Natural killer cell (primary cell): Measurements from ENCODE around the gene RNASE9. TPM values are rescaled to one million over a fixed set of nuclear protein-coding genes. Genes with fewer than 3 reads are reported as not detected.
"Not testable (repeated sequence)": the region's sequence is repeated elsewhere in the genome, so short reads cannot be mapped to it uniquely, and the experiment has no call there.

Experiments used
- ATAC-seq, 3 donors: fragments of 150-1000 bp in 2 of 3; fragments of 200-7000 bp in 1 of 3; cut with Tn5 transposase; 1 replicate in 1 of 3; 2 replicates in 2 of 3; pipeline ENCODE4 v1.10.0; 2021; ENCODE audit warnings: mild to moderate bottlenecking in 2 of 3, moderate library complexity in 2 of 3
- DNase-seq, 2 donors: peaks; one replicate each; pipeline versions ENCODE4 v3.0.0 to v3.0.0-alpha.2; 2013 to 2021; ENCODE audit warnings: mixed read lengths in 1 of 2
- H3K27ac ChIP-seq: one replicate; pipeline ENCODE4 v1.5.1; 2013; ENCODE audit warnings: mild to moderate bottlenecking, low read length
- H3K27me3 ChIP-seq: one replicate; pipeline ENCODE4 v1.6.1; 2013; ENCODE audit warnings: low read length; ENCODE audit not compliant: control insufficient read depth, insufficient read depth
- H3K36me3 ChIP-seq: one replicate; pipeline ENCODE4 v1.6.1; 2013; ENCODE audit warnings: low read length; ENCODE audit not compliant: control insufficient read depth, insufficient read depth
- H3K4me1 ChIP-seq: one replicate; pipeline ENCODE4 v1.6.1; 2013; ENCODE audit warnings: low read length; ENCODE audit not compliant: control insufficient read depth, insufficient read depth
- H3K4me3 ChIP-seq: one replicate; pipeline ENCODE4 v1.5.1; 2013; ENCODE audit warnings: low read length
- H3K9me3 ChIP-seq: one replicate; pipeline ENCODE4 v1.6.1; 2013; ENCODE audit warnings: low read length; ENCODE audit not compliant: control insufficient read depth, insufficient read depth
- H3K27ac Mint-ChIP-seq, 2 donors: one replicate each; pipeline ENCODE4 v1.8.0; 2022; ENCODE audit warnings: mild to moderate bottlenecking in 2 of 2, mixed read lengths in 2 of 2, moderate library complexity in 1 of 2
- H3K27me3 Mint-ChIP-seq, 2 donors: one replicate each; pipeline ENCODE4 v1.8.0; 2022; ENCODE audit warnings: low read depth in 2 of 2, mixed read lengths in 2 of 2
- H3K36me3 Mint-ChIP-seq: one replicate; pipeline ENCODE4 v1.8.0; 2022; ENCODE audit warnings: mixed read lengths
- H3K4me1 Mint-ChIP-seq, 2 donors: one replicate each; pipeline ENCODE4 v1.8.0; 2022; ENCODE audit warnings: mixed read lengths in 2 of 2
- H3K4me3 Mint-ChIP-seq: one replicate; pipeline ENCODE4 v1.8.0; 2022; ENCODE audit warnings: mild to moderate bottlenecking, moderate library complexity, mixed read lengths
- H3K9me3 Mint-ChIP-seq, 2 donors: one replicate each; pipeline ENCODE4 v1.8.0; 2022; ENCODE audit warnings: mixed read lengths in 2 of 2
- WGBS: methylation state at CpG from one replicate; pipeline ENCODE4 v1.1.7; 2013; ENCODE audit warnings: missing lambda C conversion rate; ENCODE audit not compliant: insufficient coverage; 5-methylcytosine and 5-hydroxymethylcytosine counted together
- intact Hi-C: fragments of 100-400 bp; cut with micrococcal nuclease; formaldehyde crosslinking; loops from one replicate; pipeline ENCODE4 v1.14.2; 2022
- total RNA-seq, 4 donors: library from RNA; stranded (reverse); fragments of 120-200 nt in 1 of 4; gene quantifications; one replicate each; pipeline versions ENCODE4 v1.2.3 to v1.2.4, GENCODE V29; 2013 to 2022
- TF ChIP-seq, protein P1 (sequence below): fragments of 200-600 bp; IDR thresholded peaks from one replicate; pipeline ENCODE4 v1.8.0; 2022; ENCODE audit warnings: antibody characterized with exemption

Gene RNASE9
- total RNA-seq, 3 donors from 2014 or later (not counting 1 experiment from before 2014, with no cell fraction given): not detected

DNA sequence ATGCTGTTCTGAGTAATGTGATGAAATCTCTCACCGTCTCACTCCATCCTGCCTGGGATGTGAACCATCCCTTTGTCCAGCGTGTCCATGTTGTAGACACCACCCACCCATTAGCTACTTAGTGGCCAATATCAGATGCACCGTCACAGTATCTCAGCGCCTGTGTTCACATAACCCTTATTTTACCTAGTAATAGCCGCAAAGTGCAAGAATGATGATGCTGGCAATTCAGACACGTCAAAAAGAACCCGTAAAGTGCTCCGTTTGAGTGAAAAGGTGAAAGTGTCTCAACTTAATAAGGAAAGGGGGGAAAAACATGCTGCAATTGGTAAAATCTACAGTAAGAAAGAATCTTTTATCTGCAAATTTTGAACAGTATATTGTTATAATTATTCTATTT is 52.5 kb downstream of the RNASE9 start:
- Histone ChIP-seq H3K27me3 (no peaks in the 10 kb centered on the region), H3K4me3 (no peak overlapping the region), H3K27ac (no peak overlapping the region), H3K4me1 (no peaks in the 10 kb centered on the region), H3K36me3 (no peaks in the 10 kb centered on the region), H3K9me3 (no peaks in the 10 kb centered on the region)
- Mint-ChIP-seq H3K4me1 (no peaks in the 10 kb centered on the region), H3K9me3 (no peaks in the 10 kb centered on the region), H3K27me3 (peaks cover 6 to 7% of the 10 kb centered on the region in 2 donors), H3K36me3 (no peaks in the 10 kb centered on the region), H3K27ac (no peak overlapping the region), H3K4me3 (no peak overlapping the region)
- ATAC-seq: no peak
- WGBS: 85% methylated on average over 8 of the region's 8 CpGs
- intact Hi-C loops: no loop called here
- DNase-seq: no peak
- TF ChIP-seq, protein P1, sequence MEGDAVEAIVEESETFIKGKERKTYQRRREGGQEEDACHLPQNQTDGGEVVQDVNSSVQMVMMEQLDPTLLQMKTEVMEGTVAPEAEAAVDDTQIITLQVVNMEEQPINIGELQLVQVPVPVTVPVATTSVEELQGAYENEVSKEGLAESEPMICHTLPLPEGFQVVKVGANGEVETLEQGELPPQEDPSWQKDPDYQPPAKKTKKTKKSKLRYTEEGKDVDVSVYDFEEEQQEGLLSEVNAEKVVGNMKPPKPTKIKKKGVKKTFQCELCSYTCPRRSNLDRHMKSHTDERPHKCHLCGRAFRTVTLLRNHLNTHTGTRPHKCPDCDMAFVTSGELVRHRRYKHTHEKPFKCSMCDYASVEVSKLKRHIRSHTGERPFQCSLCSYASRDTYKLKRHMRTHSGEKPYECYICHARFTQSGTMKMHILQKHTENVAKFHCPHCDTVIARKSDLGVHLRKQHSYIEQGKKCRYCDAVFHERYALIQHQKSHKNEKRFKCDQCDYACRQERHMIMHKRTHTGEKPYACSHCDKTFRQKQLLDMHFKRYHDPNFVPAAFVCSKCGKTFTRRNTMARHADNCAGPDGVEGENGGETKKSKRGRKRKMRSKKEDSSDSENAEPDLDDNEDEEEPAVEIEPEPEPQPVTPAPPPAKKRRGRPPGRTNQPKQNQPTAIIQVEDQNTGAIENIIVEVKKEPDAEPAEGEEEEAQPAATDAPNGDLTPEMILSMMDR: no peak

DNA sequence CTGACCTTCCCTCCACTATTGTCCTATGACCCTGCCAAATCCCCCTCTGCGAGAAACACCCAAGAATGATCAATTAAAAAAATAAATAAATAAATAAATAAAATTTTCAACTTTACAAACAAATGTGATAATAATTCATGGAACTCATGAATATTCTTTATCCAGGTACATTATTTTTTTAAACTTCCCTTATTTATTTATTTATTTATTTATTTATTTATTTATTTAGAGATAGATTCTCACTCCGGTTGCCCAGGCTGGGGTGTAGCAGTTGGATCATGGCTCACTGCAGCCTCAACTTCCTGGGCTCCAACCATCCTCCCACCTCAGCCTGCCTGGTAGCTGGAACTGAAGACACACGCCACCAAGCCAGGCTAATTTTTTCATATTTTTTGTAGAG is 53.3 kb downstream of the RNASE9 start:
- ATAC-seq, H3K4me3 ChIP-seq, H3K27me3 Mint-ChIP-seq, H3K4me1 Mint-ChIP-seq, H3K4me3 Mint-ChIP-seq, H3K27ac Mint-ChIP-seq, H3K36me3 Mint-ChIP-seq, H3K36me3 ChIP-seq, H3K4me1 ChIP-seq, intact Hi-C loops, H3K27ac ChIP-seq, DNase-seq, H3K27me3 ChIP-seq, H3K9me3 ChIP-seq, H3K9me3 Mint-ChIP-seq: not testable (repeated sequence)
- WGBS: 100% methylated on average over 2 of the region's 3 CpGs

DNA sequence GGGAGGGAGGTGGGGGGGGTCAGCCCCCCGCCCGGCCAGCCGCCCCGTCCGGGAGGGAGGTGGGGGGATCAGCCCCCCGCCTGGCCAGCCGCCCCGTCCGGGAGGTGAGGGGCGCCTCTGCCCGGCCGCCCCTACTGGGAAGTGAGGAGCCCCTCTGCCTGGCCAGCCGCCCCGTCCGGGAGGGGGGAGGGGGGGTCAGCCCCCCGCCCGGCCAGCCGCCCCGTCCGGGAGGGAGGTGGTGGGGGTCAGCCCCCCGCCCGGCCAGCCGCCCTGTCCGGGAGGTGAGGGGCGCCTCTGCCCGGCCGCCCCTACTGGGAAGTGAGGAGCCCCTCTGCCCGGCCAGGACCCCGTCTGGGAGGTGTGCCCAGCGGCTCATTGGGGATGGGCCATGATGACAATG is 54.1 kb downstream of the RNASE9 start:
- H3K27ac Mint-ChIP-seq, ATAC-seq, H3K4me1 Mint-ChIP-seq, H3K27me3 ChIP-seq, H3K4me3 Mint-ChIP-seq, H3K4me3 ChIP-seq, H3K27me3 Mint-ChIP-seq, H3K27ac ChIP-seq, DNase-seq, intact Hi-C loops, H3K36me3 Mint-ChIP-seq, H3K9me3 ChIP-seq, H3K36me3 ChIP-seq, H3K9me3 Mint-ChIP-seq, H3K4me1 ChIP-seq: not testable (repeated sequence)
- no CpG with 5 or more reads among the region's 30 CpGs for WGBS

DNA sequence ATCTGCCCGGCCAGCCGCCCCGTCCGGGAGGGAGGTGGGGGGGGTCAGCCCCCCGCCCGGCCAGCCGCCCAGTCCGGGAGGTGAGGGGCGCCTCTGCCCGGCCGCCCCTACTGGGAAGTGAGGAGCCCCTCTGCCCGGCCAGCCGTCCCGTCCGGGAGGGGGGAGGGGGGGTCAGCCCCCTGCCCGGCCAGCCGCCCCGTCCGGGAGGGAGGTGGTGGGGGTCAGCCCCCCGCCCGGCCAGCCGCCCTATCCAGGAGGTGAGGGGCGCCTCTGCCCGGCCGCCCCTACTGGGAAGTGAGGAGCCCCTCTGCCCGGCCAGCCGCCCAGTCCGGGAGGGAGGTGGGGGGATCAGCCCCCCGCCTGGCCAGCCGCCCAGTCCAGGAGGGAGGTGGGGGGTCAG is 54.6 kb downstream of the RNASE9 start:
- ATAC-seq, H3K36me3 ChIP-seq, H3K36me3 Mint-ChIP-seq, H3K4me3 Mint-ChIP-seq, H3K27me3 Mint-ChIP-seq, H3K27ac Mint-ChIP-seq, DNase-seq, H3K27me3 ChIP-seq, H3K9me3 ChIP-seq, H3K27ac ChIP-seq, H3K9me3 Mint-ChIP-seq, H3K4me1 ChIP-seq, H3K4me3 ChIP-seq, H3K4me1 Mint-ChIP-seq, intact Hi-C loops: not testable (repeated sequence)
- 92% methylated on average over 4 of the region's 30 CpGs for WGBS

Other genes with a start within 250 kb of the RNASE9 start
- 10 to 100 TPM; 20.8 to 21.5 (median 21.2) TPM for gene CCNB1IP1, start 227.8 kb downstream of the RNASE9 start, total RNA-seq
- 10 to 100 TPM; 18.2 to 28.3 (median 22.2) TPM for gene PARP2, start 217.4 kb downstream of the RNASE9 start, total RNA-seq
- 10 to 100 TPM; 76.3 to 83.2 (median 80.8) TPM for gene TEP1, start 147.5 kb downstream of the RNASE9 start, total RNA-seq
- gene KLHL33, start 124.9 kb downstream of the RNASE9 start, total RNA-seq: under 1 TPM; 0.25 to 0.97 (median 0.31) TPM
- gene OSGEP, start 106.2 kb downstream of the RNASE9 start, total RNA-seq: 10 to 100 TPM; 60.1 to 65.4 (median 63.3) TPM
- gene APEX1, start 105.8 kb downstream of the RNASE9 start, total RNA-seq: 10 to 100 TPM; 66.0 to 77.6 (median 74.9) TPM
- 10 to 100 TPM; 61.5 to 68.2 (median 63.3) TPM for gene PIP4P1, start 99.6 kb downstream of the RNASE9 start, total RNA-seq
- 10 to 100 TPM; 49.5 to 76.8 (median 51.8) TPM for gene PNP, start 91.6 kb downstream of the RNASE9 start, total RNA-seq
- gene RNASE10, start 55.5 kb downstream of the RNASE9 start, total RNA-seq: 1 to 10 TPM in 1 of 3 donors, under 1 TPM in 1, not detected in 1; 0.96 to 1.1 TPM
- gene RNASE11, start 27.0 kb upstream of the RNASE9 start, total RNA-seq: not detected
- not detected for gene RNASE12, start 30.3 kb upstream of the RNASE9 start, total RNA-seq
- not detected for gene OR6S1, start 80.6 kb upstream of the RNASE9 start, total RNA-seq
- gene RNASE4, start 123.5 kb upstream of the RNASE9 start, total RNA-seq: under 1 TPM in 2 of 3 donors, not detected in 1; 0.60 to 0.68 TPM
- under 1 TPM in 1 of 3 donors, not detected in 2; 0.35 TPM for gene ANG, start 127.7 kb upstream of the RNASE9 start, total RNA-seq
- gene EDDM3A, start 184.8 kb upstream of the RNASE9 start, total RNA-seq: not detected
- not detected for gene EDDM3B, start 207.4 kb upstream of the RNASE9 start, total RNA-seq
- 1 to 10 TPM; 1.9 to 5.1 (median 4.9) TPM for gene RNASE6, start 220.2 kb upstream of the RNASE9 start, total RNA-seq
- not detected for gene RNASE1, start 241.8 kb upstream of the RNASE9 start, total RNA-seq